Suprapubic skin (tissue), 4 donors: ENCODE data around the gene DHX30. TPM values are rescaled to one million over a fixed set of nuclear protein-coding genes. Genes with fewer than 3 reads are reported as not detected.

Experiments used
- DNase-seq, 2 donors: peaks; one replicate each; pipeline ENCODE4 v3.0.0-alpha.2; 2019; ENCODE audit warnings: low spot score in 2 of 2
- H3K27ac ChIP-seq: fragments of 200-600 bp; sonication (generic); one replicate; pipeline ENCODE4 v1.5.1; 2019
- H3K27me3 ChIP-seq: fragments of 200-600 bp; sonication (generic); one replicate; pipeline ENCODE4 v1.5.1; 2019
- H3K36me3 ChIP-seq: fragments of 200-600 bp; sonication (generic); one replicate; pipeline ENCODE4 v1.5.1; 2019
- H3K4me1 ChIP-seq: fragments of 200-600 bp; sonication (generic); one replicate; pipeline ENCODE4 v1.5.1; 2019
- H3K4me3 ChIP-seq: fragments of 200-600 bp; sonication (generic); one replicate; pipeline ENCODE4 v1.5.1; 2019; ENCODE audit warnings: mild to moderate bottlenecking
- H3K9me3 ChIP-seq: fragments of 200-600 bp; sonication (generic); one replicate; pipeline ENCODE4 v1.5.1; 2019
- EP300 ChIP-seq: sonication (generic); formaldehyde crosslinking; IDR thresholded peaks from one replicate; pipeline ENCODE4 v1.6.1; 2017; ENCODE audit warnings: antibody characterized with exemption
- POLR2A ChIP-seq, 2 donors: fragments of 450-650 bp; IDR thresholded peaks; one replicate each; pipeline ENCODE4 v1.6.1; 2017; ENCODE audit warnings: antibody characterized with exemption in 2 of 2, mild to moderate bottlenecking in 2 of 2, moderate library complexity in 2 of 2
- POLR2AphosphoS5 ChIP-seq, 3 donors: sonication (generic); formaldehyde crosslinking; IDR thresholded peaks; one replicate each; pipeline ENCODE4 v1.6.1; 2017; ENCODE audit warnings: antibody characterized with exemption in 3 of 3
- WGBS: methylation state at CpG from one replicate; pipeline ENCODE4 v1.1.5; 2018; 5-methylcytosine and 5-hydroxymethylcytosine counted together
- total RNA-seq, 4 donors: library from RNA; depleted of rRNA; stranded (reverse); fragments of >200 nt; gene quantifications; one replicate each; pipeline ENCODE4 v1.1.0, GENCODE V29; 2016
- TF ChIP-seq, protein P1 (sequence below), 2 donors: fragments of 200-600 bp in 1 of 2; fragments of 450-650 bp in 1 of 2; sonication (generic) in 1 of 2; IDR thresholded peaks; one replicate each; pipeline ENCODE4 v1.5.1; 2016 to 2019; ENCODE audit warnings: antibody characterized with exemption in 2 of 2, mild to moderate bottlenecking in 1 of 2, moderate library complexity in 1 of 2

Gene DHX30
- total RNA-seq, 4 donors from 2014 or later: 56.7 to 74.1 (median 69.4) TPM

DNA sequence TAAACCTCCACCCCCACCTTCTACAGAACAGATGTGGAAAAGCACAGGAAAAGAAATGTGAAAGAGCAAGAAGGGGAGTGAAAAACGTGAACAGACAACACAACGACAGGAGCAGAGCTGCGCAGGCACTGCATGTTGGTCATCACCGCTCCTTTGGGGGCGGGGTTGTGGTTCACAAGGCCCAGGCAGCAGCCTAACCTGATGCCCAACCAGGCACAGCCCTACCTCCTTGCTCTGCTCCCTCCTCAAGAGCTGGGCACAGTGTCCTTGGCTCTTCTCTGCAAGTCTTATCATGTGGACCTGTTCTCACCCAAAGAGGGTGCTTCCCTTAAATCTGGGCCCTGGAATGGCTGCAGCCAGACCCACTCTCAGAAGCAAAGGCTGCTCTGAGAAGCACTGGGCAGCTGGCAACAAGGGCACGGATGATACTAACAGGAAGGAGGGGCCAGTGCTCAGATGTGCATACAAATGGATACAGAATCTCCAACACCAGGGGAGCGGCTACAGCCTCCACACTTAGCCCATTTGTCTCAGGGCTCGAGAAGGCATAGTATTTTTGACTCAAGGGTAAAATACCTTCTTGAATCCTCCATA lies 64.6 kb downstream of the DHX30 start:
- WGBS: 93% methylated on average over 8 of the region's 8 CpGs
- peak in 1 of 2 donors; percentile 49 for DNase-seq
- Histone ChIP-seq H3K9me3 (no peaks in the 10 kb centered on the region), H3K36me3 (peaks cover 95% of the 10 kb centered on the region), H3K4me1 (no peaks in the 10 kb centered on the region), H3K4me3 (no peak overlapping the region), H3K27ac (no peak overlapping the region), H3K27me3 (no peaks in the 10 kb centered on the region)
- no peak for TF ChIP-seq POLR2AphosphoS5 (IDR thresholded peaks at IDR 0.05)
- TF ChIP-seq POLR2A (IDR thresholded peaks at IDR 0.05): no peak
- TF ChIP-seq, protein P1, sequence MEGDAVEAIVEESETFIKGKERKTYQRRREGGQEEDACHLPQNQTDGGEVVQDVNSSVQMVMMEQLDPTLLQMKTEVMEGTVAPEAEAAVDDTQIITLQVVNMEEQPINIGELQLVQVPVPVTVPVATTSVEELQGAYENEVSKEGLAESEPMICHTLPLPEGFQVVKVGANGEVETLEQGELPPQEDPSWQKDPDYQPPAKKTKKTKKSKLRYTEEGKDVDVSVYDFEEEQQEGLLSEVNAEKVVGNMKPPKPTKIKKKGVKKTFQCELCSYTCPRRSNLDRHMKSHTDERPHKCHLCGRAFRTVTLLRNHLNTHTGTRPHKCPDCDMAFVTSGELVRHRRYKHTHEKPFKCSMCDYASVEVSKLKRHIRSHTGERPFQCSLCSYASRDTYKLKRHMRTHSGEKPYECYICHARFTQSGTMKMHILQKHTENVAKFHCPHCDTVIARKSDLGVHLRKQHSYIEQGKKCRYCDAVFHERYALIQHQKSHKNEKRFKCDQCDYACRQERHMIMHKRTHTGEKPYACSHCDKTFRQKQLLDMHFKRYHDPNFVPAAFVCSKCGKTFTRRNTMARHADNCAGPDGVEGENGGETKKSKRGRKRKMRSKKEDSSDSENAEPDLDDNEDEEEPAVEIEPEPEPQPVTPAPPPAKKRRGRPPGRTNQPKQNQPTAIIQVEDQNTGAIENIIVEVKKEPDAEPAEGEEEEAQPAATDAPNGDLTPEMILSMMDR (IDR thresholded peaks at IDR 0.05): no peak
- no peak for TF ChIP-seq EP300

DNA sequence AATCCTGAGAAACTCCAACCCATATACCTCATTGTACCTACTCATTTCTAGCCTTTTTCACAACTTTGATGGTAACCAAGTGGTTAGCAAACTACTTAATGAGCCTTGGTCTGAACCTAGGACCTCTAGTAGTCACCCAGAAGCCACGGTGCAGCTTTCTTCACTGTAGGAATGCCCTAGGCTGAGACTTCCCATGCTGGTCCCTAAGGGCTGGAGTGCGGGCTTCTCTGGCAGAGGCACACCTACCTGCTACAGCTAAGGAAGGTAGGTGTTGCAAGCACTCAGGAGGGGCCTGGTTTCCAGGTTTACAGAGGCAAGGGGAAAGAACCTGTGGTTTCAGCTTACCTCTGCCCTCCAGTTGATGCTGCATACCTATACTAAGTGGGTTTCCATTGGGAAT lies 65.4 kb downstream of the DHX30 start:
- no peaks in the 10 kb centered on the region for H3K27me3 ChIP-seq
- H3K36me3 ChIP-seq: peaks cover 95% of the 10 kb centered on the region
- no peak for DNase-seq

DNA sequence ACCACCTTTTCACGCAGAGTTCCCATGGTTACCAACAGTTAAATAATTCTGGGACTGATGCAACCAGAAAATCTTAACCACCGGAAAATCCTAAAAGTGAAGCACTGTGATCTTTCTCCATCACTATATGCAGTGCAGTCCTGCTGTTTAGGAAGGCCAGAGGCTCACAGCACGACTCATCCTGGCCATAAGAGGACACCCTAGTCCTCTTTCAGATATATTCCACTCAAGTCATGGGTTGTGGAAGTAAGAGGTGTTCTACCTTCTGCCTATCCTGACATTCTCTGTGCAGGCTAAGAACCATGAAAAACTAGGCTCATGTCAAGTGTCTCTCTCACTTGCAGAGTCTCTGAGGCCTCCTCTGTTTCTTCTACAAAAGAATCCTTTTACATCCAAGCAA lies 67.2 kb downstream of the DHX30 start:
- Histone ChIP-seq H3K4me1 (peaks cover 10% of the 10 kb centered on the region), H3K4me3 (no peak overlapping the region), H3K36me3 (peaks cover 88% of the 10 kb centered on the region), H3K27ac (no peak overlapping the region), H3K27me3 (no peaks in the 10 kb centered on the region), H3K9me3 (no peaks in the 10 kb centered on the region)
- DNase-seq: no peak
- no peak for TF ChIP-seq POLR2A (IDR thresholded peaks at IDR 0.05)
- TF ChIP-seq EP300: no peak
- TF ChIP-seq, protein P1 (IDR thresholded peaks at IDR 0.05): no peak
- TF ChIP-seq POLR2AphosphoS5 (IDR thresholded peaks at IDR 0.05): no peak
- WGBS: 98% methylated on average over 3 of the region's 3 CpGs

More for the DNA sequence above, 65.4 kb downstream of the DHX30 start:
- Histone ChIP-seq H3K4me3 (no peak overlapping the region), H3K9me3 (no peaks in the 10 kb centered on the region), H3K27ac (no peak overlapping the region), H3K4me1 (no peaks in the 10 kb centered on the region)
- TF ChIP-seq POLR2AphosphoS5 (IDR thresholded peaks at IDR 0.05): no peak
- TF ChIP-seq EP300: no peak
- TF ChIP-seq POLR2A (IDR thresholded peaks at IDR 0.05): no peak
- TF ChIP-seq, protein P1 (IDR thresholded peaks at IDR 0.05): no peak
- WGBS: 90% methylated on average over 2 of the region's 2 CpGs

DNA sequence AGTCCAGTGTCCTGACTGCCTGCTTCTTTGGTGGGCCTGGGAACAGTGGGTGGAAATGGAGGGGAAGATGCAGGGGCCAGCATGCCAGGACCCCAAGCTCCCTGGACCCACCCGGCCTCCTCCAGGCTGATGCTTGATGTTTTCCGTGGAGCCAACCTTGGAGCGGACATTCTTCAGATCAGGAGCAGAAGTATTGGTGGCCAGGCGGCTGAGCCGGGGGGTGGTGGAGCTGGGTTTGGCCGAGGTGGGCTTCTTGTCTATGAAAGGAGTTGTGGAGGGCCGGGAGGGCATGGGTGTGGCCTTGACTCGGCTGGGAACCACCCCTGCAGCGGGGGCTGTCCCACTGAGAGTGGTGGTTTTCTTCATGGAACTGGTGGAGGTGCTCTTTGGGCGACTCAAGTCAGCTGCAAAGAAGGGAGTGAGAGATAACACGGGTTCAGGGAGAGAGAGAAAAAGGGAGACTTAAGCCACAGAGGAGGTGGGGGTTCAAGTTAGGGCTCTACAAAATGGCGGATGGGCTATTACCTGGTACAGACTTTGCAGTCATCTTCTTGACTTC lies 67.8 kb downstream of the DHX30 start:
- H3K36me3 ChIP-seq: peaks cover 88% of the 10 kb centered on the region
- DNase-seq: no peak
- H3K9me3 ChIP-seq: no peaks in the 10 kb centered on the region
- TF ChIP-seq, protein P1 (IDR thresholded peaks at IDR 0.05): no peak
- TF ChIP-seq POLR2A (IDR thresholded peaks at IDR 0.05) (no peak), EP300 (no peak), POLR2AphosphoS5 (IDR thresholded peaks at IDR 0.05) (no peak)
- H3K27me3 ChIP-seq: no peaks in the 10 kb centered on the region
- no peak overlapping the region for H3K4me3 ChIP-seq
- peaks cover 17% of the 10 kb centered on the region for H3K4me1 ChIP-seq
- 92% methylated on average over 8 of the region's 12 CpGs for WGBS
- H3K27ac ChIP-seq: no peak overlapping the region

DNA sequence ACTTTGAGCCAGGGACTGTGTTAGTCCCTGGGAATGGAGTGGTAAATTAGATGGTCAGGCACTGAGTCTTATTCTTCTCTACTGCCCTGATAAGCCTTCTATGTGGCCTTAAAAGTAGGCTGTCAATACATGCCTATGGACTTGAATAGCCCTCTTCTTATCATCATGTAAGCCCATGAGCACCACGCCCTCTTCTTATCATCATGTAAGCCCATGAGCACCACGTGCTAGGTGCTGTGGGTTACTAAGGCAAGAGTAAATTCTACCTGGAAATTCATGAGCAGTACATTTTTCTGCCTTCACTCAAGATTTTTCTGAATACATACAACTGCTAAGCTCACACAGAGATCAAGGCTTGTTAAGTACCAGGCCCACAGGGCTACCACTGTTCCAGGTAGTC lies 68.5 kb downstream of the DHX30 start:
- Histone ChIP-seq H3K9me3 (no peaks in the 10 kb centered on the region), H3K27ac (no peak overlapping the region), H3K27me3 (no peaks in the 10 kb centered on the region), H3K4me3 (no peak overlapping the region), H3K36me3 (peaks cover 82% of the 10 kb centered on the region), H3K4me1 (peaks cover 17% of the 10 kb centered on the region)
- TF ChIP-seq EP300: no peak
- no peak for TF ChIP-seq POLR2AphosphoS5 (IDR thresholded peaks at IDR 0.05)
- no peak for TF ChIP-seq POLR2A (IDR thresholded peaks at IDR 0.05)
- TF ChIP-seq, protein P1 (IDR thresholded peaks at IDR 0.05): no peak
- DNase-seq: no peak
- WGBS: 86% methylated on average over 2 of the region's 2 CpGs
